A549 (cell line): ENCODE data around the gene PGM5. TPM values are rescaled to one million over a fixed set of nuclear protein-coding genes. Genes with fewer than 3 reads are reported as not detected.
"Not testable (repeated sequence)": the region's sequence is repeated elsewhere in the genome, so short reads cannot be mapped to it uniquely, and the experiment has no call there.

Experiments
- ATAC-seq, 2 experiments: fragments of 200-7000 bp in 1 of 2; fragments of >200 bp in 1 of 2; cut with Nextera tagmentation in 1 of 2; cut with Tn5 transposase in 1 of 2; 3 replicates each; pipeline versions ENCODE4 v1.8.0 to v1.9.1; 2018 to 2020; ENCODE audit warnings: mild to moderate bottlenecking in 1 of 2, moderate library complexity in 1 of 2
- CTCF ChIA-PET: fragments of 300-600 bp; sonication (Branson Sonifier 250); formaldehyde crosslinking; extraction: SDS; loops from one replicate; lab custom pipeline; 2021; ENCODE audit warnings: antibody characterized with exemption, inconsistent platforms; lab: Yijun Ruan, JAX
- POLR2A ChIA-PET: fragments of 350-600 bp; formaldehyde crosslinking; extraction: SDS; loops from one replicate; lab custom pipeline; 2021; ENCODE audit warnings: antibody characterized with exemption, inconsistent platforms; lab: Yijun Ruan, JAX
- DNase-seq, 2 experiments: peaks; one replicate each; pipeline versions ENCODE4 v3.0.0 to v3.0.0-alpha.2; 2011 to 2016; ENCODE audit warnings: low read depth in 1 of 2, low spot score in 1 of 2
- FAIRE-seq: peaks from 2 replicates; lab custom pipeline; 2011; peaks lifted over from hg19 to GRCh38; lab: Jason Lieb, UNC
- H3K27ac ChIP-seq, 2 experiments: fragments of >200 bp; sonication (Bioruptor Twin); formaldehyde crosslinking; 3 replicates each; pipeline ENCODE4 v1.5.1; 2016 to 2017
- H3K4me1 ChIP-seq: fragments of >200 bp; sonication (Bioruptor Twin); formaldehyde crosslinking; 3 replicates; pipeline ENCODE4 v1.6.1; 2016
- H3K4me2 ChIP-seq: fragments of >200 bp; sonication (Bioruptor Twin); formaldehyde crosslinking; 3 replicates; pipeline ENCODE4 v1.6.1; 2016
- H3K4me3 ChIP-seq: fragments of >200 bp; sonication (Bioruptor Twin); formaldehyde crosslinking; 3 replicates; pipeline ENCODE4 v1.5.1; 2016
- H3K9me3 ChIP-seq: fragments of >200 bp; sonication (Bioruptor Twin); formaldehyde crosslinking; 3 replicates; pipeline ENCODE4 v1.6.1; 2016
- WGBS: methylation state at CpG from one replicate; pipeline ENCODE4 v1.1.6; 2017; ENCODE audit errors: missing lambda C conversion rate; 5-methylcytosine and 5-hydroxymethylcytosine counted together
- polyA minus RNA-seq: library from RNA; depleted of rRNA, polyadenylated mRNA; stranded (reverse); fragments of >200 nt; gene quantifications from 2 replicates; pipeline ENCODE4 v1.2.3, GENCODE V29; 2011; rRNA and poly(A)+ RNA removed
- polyA plus RNA-seq, 4 experiments: library from polyadenylated mRNA; depleted of rRNA in 3 of 4; stranded (reverse); fragments of >200 nt; fragmentation: RNase III in 1 of 4; extraction: RNeasy Plus Mini Kit Qiagen cat#74134 plus additional on column Dnase treatment in 1 of 4; gene quantifications; 2 replicates in 3 of 4; 3 replicates in 1 of 4; pipeline ENCODE4 v1.2.3, GENCODE V29; 2011 to 2017

The PGM5 gene
- polyA plus RNA-seq (2011; rRNA removed) (0.17 and 0.18 TPM in 2 replicates), polyA plus RNA-seq (2017; fragmentation: RNase III; extraction: RNeasy Plus Mini Kit Qiagen cat#74134 plus additional on column Dnase treatment) (not detected in 3 replicates), polyA minus RNA-seq (0.10 and 0.45 TPM in 2 replicates)
- 0.01 and 0.03 TPM in 2 replicates for polyA plus RNA-seq (2012; cell fraction: cytosol; rRNA removed)
- polyA plus RNA-seq (2012; cell fraction: nucleus; rRNA removed), result 0.05 TPM in 1 of 2 replicates, not detected in the other

DNA sequence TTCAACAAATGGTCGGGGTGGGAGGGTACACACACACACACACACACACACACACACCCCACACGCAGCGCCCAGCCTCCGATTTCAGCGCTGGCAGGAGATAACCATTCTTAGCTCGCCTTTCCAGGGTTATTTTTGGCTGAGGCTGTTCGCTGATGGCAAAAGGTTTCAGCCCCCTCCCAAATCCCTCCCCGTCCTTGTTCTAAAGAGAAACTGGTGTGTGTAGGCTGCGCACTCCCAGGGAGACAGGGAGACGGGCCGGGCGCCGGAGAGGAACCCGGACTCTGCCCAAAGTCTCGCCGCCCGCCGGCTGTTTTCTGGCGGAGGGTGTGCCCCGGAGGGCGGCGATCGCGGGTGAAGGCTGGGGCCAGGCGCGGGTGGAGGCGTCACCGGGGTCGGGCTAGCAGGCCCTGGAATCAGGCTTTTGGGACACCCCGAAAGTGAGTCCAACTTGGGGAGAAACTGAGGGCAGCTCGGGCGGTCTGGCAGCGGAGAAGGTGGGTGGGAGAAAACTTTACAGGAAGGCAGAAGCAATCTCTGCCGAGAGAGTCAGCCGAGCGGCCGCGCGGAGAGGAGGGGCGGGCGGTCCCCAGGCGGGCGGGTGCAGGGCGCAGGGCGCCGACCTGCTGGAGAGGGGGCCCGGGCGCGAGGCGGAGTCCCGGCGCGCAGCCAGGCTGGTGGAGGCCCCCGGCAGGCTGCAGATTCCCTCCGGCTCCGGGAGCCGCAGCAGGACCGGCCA is at the start of gene PGM5:
Gene PGM5, plus strand, starts transcription at position 232 of the 739 bp plus-strand sequence. CDS start 517 bp downstream, outside the sequence.
- CTCF ChIA-PET, result interaction anchor here (0.5 kb wide), 1 partner anchor 151 kb away, joined by 4 read pairs; no protein-coding TSS in a partner anchor
- H3K4me3 ChIP-seq, result peak within 1 kb of the TSS; percentile 48
- H3K4me1 ChIP-seq, H3K9me3 ChIP-seq, FAIRE-seq, POLR2A ChIA-PET, DNase-seq: not testable (repeated sequence)
- peak within 1 kb of the TSS; percentile 83 for H3K4me2 ChIP-seq
- WGBS, result under 1% methylated on average over 32 of the region's 58 CpGs
- H3K27ac ChIP-seq, result peak within 1 kb of the TSS in 1 of 2 experiments; percentile 41; a peak in 1 of 6 replicates
- peak; percentile 74 to 84 for ATAC-seq

DNA sequence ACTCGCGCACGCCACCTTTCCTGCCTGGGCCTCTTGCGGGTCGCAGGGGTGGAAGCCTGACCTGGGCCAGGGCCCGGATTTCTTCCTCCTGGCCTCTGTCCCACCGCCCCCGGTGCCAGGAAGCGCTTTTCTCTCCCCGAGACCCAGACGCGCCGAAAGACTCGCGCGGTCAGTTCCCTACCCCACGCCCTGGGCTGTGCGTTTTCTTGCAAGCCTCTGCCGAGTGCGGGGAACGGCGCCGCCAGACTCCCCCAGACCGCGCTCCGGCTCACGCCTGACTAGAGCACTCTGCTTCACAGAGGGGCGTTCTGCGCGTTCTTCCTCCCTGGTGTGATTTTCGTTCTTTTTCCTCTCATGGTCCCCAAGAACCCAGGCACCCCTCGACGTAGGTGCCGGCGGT is 49.3 kb upstream of the PGM5 start:
- DNase-seq, H3K4me1 ChIP-seq, H3K9me3 ChIP-seq, H3K4me3 ChIP-seq, FAIRE-seq, H3K4me2 ChIP-seq, CTCF ChIA-PET, POLR2A ChIA-PET, H3K27ac ChIP-seq: not testable (repeated sequence)
- 85% methylated on average over 20 of the region's 35 CpGs for WGBS
- peak in 1 of 2 experiments; percentile 48; a peak in 3 of 6 replicates for ATAC-seq

DNA sequence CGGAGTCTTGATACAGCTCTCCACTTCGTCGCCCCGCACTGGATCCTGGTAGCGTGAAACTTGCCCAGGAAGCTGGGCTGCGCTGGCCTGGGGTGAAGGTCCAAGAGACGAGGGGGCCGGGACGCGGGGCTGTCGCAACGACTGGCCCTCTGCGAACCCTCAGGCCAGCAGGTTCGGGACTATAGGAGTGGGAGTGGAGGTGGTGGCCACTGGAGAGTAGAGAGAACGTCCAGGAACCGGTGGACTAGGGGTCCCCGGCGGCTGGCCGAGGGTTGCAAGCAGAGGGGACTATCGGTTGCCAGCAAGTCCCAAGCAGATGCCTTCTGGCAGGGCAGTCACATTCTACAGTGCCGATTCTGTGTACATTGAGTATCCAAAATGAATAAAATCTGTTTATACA is 48.8 kb upstream of the PGM5 start:
- H3K9me3 ChIP-seq, POLR2A ChIA-PET, H3K4me1 ChIP-seq, FAIRE-seq, H3K4me3 ChIP-seq, H3K4me2 ChIP-seq, H3K27ac ChIP-seq, DNase-seq, CTCF ChIA-PET: not testable (repeated sequence)
- 63% methylated on average over 16 of the region's 21 CpGs for WGBS
- peak in 1 of 2 experiments; percentile 38; a peak in 3 of 6 replicates for ATAC-seq

DNA sequence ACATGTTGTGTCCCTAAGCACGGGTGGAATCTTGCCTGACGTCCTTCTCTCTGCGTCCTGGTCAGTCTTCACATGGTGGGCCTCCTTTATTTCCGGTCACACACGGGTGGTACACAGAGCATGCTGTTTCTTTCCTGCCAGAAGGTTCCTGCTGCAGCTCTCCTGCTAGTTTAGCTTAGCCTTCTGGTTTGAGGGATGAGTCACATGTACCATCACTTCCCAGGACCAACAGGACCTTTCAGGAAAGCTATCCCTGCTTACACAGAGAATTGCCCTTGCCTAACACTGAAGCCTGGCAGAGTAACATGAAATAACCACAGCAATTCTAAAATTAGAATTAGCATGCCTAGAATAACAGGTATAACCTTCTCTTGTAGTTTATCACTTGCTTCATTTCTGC is 45.2 kb upstream of the PGM5 start:
- CTCF ChIA-PET, result not testable (repeated sequence)

DNA sequence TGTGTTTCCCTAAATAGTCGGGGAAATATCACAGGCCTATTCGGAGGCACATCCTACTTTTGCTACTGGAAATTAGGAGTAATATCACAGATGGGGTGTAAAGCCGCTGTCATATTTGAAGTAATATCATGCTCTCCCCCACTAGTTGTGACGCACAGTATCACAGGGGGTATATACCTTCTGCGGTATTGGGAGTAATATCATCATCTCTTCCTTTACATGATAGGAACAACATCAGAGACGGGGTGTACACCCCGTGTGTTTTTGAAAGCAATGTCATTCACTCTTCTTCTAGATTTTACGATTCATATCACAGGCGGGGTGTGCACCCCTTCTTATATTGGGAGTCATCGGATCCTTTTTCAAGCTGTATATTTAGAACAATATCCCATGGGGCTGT is 38.2 kb upstream of the PGM5 start:
- H3K9me3 ChIP-seq, H3K4me2 ChIP-seq, H3K27ac ChIP-seq, H3K4me1 ChIP-seq, POLR2A ChIA-PET, FAIRE-seq, H3K4me3 ChIP-seq, CTCF ChIA-PET, DNase-seq: not testable (repeated sequence)
- ATAC-seq, result peak in 1 of 2 experiments; percentile 23; a peak in 1 of 6 replicates
- 51% methylated on average over 10 of the region's 10 CpGs for WGBS

More for the DNA sequence above, 45.2 kb upstream of the PGM5 start:
- H3K9me3 ChIP-seq, H3K4me2 ChIP-seq, H3K4me3 ChIP-seq, POLR2A ChIA-PET, H3K27ac ChIP-seq, FAIRE-seq, H3K4me1 ChIP-seq, DNase-seq: not testable (repeated sequence)
- no CpG with 5 or more reads among the region's 5 CpGs for WGBS
- peak; percentile 31 to 50; a peak in 4 of 6 replicates for ATAC-seq

DNA sequence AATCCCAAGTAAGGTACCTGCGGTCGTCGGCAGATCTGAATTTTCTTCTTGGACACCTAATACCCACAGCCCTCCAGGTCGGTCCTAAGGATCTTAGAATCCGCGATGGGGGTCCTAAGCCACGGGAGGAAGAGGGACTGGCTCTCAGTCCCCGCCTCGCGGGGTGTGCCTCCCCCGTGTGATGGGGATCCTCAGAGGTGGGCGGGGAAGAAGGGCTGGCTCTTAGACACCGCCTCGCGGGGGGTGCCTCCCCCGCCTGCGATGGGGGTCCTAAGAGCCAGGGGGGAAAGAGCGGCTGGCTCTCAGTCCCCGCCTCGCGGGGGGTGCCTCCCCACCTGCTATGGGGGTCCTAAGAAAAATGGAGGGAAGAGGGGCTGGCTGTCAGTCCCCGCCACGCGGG is 32.7 kb upstream of the PGM5 start:
- CTCF ChIA-PET, POLR2A ChIA-PET, DNase-seq, H3K4me1 ChIP-seq, H3K27ac ChIP-seq, H3K4me2 ChIP-seq, H3K4me3 ChIP-seq, FAIRE-seq, H3K9me3 ChIP-seq: not testable (repeated sequence)
- ATAC-seq, result peak in 1 of 2 experiments; percentile 38; a peak in 1 of 6 replicates
- WGBS, result no CpG with 5 or more reads among the region's 24 CpGs

DNA sequence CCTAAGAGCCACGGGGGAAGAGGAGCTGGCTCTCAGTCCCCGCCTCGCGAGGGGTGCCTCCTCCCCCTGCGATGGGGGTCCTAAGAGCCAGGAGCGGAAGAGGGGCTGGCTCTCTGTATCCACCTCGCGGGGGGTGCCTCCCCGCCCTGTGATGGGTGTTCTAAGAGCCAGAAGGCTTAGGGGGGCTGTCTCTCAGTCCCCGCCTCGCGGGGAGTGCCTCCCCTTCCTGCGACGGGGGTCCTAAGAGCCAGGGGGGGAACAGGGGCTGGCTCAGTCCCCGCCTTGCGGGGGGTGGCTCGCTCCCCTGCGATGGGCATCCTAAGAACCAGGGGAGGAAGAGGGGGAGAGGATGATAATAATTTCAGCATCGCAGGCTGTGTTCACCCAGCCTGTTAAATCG is 31.9 kb upstream of the PGM5 start:
- FAIRE-seq, POLR2A ChIA-PET, H3K4me1 ChIP-seq, DNase-seq, H3K9me3 ChIP-seq, CTCF ChIA-PET, H3K4me2 ChIP-seq, H3K4me3 ChIP-seq, H3K27ac ChIP-seq: not testable (repeated sequence)
- ATAC-seq, result peak in 1 of 2 experiments; percentile 25; a peak in 1 of 6 replicates
- WGBS, result no CpG with 5 or more reads among the region's 20 CpGs

DNA sequence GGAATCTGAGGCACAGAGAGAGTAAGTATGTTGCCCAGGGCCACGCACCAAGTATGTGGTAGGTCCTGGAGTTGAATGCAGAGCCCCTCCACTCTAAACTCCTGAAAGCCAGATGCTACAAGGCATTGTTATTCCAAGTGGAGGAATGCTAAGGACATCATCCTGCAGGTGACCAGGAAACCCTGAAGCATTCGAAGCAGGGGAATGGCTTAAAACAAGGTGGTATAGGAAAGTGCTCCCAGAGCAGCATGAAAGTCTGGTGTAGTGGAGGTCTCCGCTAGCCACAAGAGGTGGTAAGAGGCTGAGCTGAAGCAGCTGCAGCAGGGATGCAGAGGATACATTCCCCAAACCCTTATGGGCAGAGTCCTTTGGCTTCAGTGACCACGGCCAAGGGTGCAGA is 27.3 kb upstream of the PGM5 start:
- ATAC-seq, H3K27ac ChIP-seq, CTCF ChIA-PET, POLR2A ChIA-PET, H3K9me3 ChIP-seq, H3K4me3 ChIP-seq, H3K4me2 ChIP-seq, H3K4me1 ChIP-seq, DNase-seq, FAIRE-seq: not testable (repeated sequence)
- WGBS, result 40% methylated on average over 2 of the region's 4 CpGs

DNA sequence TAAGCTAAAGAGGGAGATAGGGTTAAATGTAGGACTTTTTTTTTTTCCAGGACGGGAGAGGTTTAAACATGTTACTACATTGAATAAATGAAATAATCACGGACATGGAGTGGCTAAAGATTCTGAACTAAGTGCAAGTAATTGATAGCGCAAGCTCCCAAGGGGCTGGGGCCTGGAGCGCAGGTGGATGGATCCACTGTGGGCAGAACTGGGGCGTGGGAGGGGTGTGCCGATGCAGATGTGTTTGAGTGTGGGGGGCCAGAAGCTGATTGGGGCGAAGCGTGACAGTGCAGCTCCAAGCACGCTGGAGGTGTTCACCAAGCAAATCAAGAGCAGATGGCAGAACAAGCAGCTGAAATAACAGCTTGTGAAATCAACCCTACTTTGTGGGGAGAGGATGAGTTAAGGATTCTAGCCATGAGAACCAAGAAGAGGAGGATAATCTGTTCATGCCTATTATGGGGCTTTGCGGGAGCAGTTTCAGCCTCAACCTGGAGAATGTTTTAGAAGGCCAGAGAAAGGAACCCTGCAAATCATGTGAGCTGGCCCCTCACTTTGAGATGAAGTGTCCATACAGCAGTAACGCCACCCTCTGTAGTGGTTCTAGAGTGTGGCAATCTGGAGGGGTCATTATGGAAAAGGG is 25.8 kb upstream of the PGM5 start:
- FAIRE-seq, ATAC-seq, CTCF ChIA-PET, H3K9me3 ChIP-seq, H3K4me3 ChIP-seq, H3K27ac ChIP-seq, H3K4me2 ChIP-seq, H3K4me1 ChIP-seq, DNase-seq, POLR2A ChIA-PET: not testable (repeated sequence)
- WGBS, result 60% methylated on average over 9 of the region's 11 CpGs

DNA sequence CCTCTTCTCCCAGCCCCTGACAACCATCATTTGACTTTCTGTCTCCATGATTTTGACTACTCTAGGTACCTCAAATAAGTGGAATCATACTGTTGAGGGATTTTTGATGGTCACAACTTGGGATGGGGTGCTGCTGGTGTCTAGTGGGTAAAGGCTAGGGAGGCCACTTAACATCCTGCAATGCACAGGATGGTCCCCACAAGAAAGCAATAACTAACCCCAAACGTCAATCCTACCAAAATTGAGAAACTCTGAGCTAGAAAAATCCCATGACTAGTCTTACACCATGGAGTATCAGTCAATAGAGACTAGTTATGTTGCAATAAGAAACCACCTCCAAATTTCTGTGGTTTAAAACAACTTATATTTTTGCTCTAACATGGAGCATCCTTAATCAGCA is 24.3 kb upstream of the PGM5 start:
- POLR2A ChIA-PET, H3K9me3 ChIP-seq, ATAC-seq, H3K4me2 ChIP-seq, H3K4me3 ChIP-seq, H3K4me1 ChIP-seq, DNase-seq, CTCF ChIA-PET, H3K27ac ChIP-seq, FAIRE-seq: not testable (repeated sequence)
- WGBS, result 11% methylated on average over 1 of the region's 1 CpG

DNA sequence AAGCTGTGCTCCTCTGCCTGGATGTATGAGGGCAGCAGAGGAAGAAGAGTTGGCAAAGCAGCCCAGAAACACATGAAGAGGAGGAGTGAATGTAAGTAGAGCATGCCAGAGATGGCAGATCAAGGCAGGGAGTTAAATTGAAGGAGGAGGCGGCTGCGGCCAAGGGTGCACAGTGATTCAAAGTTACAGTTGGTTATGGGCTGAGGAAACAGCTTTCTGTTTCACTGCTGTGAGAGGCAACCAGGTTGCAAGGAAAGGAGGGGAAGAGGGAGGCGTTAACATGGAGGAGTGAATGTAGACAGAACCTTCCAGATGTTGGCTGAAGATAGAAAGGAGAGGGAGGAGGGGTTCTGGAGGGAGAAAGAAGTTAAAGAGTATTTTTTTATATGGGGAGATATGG is 20.5 kb upstream of the PGM5 start:
- DNase-seq, H3K4me2 ChIP-seq, H3K4me1 ChIP-seq, ATAC-seq, H3K27ac ChIP-seq, H3K4me3 ChIP-seq, CTCF ChIA-PET, POLR2A ChIA-PET, H3K9me3 ChIP-seq, FAIRE-seq: not testable (repeated sequence)
- 61% methylated on average over 3 of the region's 3 CpGs for WGBS
